ENCODE measurements around the gene FBXL12.

- no peak for TF ChIP-seq CTCF (IDR thresholded peaks at IDR 0.05)
- TF ChIP-seq POLR2AphosphoS5 (IDR thresholded peaks at IDR 0.05): no peak
Observed at GRCh38 chr19:9828551-9829063, 9.7 kb upstream of the FBXL12 start.
